ENCODE results near the gene ATP2B2.

DNA sequence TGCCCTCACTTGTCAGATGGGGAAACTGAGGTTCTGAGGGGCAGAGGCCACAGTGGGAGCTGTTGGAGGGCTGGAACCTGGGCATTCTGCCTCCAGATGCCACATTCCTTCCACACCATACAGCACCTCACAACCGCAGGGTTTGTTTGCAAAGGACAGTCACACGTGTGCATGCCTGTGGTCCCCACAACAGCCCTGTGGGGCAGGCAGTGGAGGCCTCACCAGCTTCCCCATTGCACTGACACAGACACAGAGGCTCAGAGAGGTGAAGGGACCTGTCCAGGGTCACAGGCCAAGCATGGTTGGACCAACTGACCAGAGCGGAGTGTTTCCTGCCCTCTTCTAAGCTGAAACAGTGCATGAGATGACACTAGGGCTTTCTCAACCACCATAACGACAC is 109.3 kb downstream of the ATP2B2 start:
- TF ChIP-seq EZH2phosphoT487 (IDR thresholded peaks at IDR 0.05; ENCODE audit: borderline replicate concordance, low read depth, low read length): no peak
- TF ChIP-seq, protein P1, sequence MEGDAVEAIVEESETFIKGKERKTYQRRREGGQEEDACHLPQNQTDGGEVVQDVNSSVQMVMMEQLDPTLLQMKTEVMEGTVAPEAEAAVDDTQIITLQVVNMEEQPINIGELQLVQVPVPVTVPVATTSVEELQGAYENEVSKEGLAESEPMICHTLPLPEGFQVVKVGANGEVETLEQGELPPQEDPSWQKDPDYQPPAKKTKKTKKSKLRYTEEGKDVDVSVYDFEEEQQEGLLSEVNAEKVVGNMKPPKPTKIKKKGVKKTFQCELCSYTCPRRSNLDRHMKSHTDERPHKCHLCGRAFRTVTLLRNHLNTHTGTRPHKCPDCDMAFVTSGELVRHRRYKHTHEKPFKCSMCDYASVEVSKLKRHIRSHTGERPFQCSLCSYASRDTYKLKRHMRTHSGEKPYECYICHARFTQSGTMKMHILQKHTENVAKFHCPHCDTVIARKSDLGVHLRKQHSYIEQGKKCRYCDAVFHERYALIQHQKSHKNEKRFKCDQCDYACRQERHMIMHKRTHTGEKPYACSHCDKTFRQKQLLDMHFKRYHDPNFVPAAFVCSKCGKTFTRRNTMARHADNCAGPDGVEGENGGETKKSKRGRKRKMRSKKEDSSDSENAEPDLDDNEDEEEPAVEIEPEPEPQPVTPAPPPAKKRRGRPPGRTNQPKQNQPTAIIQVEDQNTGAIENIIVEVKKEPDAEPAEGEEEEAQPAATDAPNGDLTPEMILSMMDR (conservative IDR thresholded peaks at IDR 0.05; ENCODE audit: low read length): no peak
